Loucy (cell line): ENCODE data around the gene EVC.

Experiments
- CTCF ChIP-seq: fragments of 200-600 bp; sonication (generic); conservative IDR thresholded peaks from 2 replicates; pipeline ENCODE4 v1.5.1; 2014; ENCODE audit warnings: mild to moderate bottlenecking, antibody characterized with exemption, low read length
- EZH2phosphoT487 ChIP-seq: fragments of 200-600 bp; IDR thresholded peaks from 2 replicates; pipeline ENCODE4 v1.6.1; 2018; ENCODE audit warnings: antibody characterized with exemption, mild to moderate bottlenecking, moderate library complexity, borderline replicate concordance

- TF ChIP-seq CTCF (no peak), EZH2phosphoT487 (no peak)
Measured at GRCh38 chr4:5752376-5753184, 41.6 kb downstream of the EVC start.
